GM13976 (cell line): Measurements from ENCODE around the gene PLEKHG5.
A peak's percentile ranks its signal among the peaks of the same experiment; 100 is the strongest.
"Not testable (repeated sequence)": the region's sequence is repeated elsewhere in the genome, so short reads cannot be mapped to it uniquely, and the experiment has no call there.

Experiments used
- DNase-seq: peaks from one replicate; pipeline ENCODE4 v3.0.0; 2012; ENCODE audit warnings: low spot score
- in situ Hi-C: fragments of 300-500 bp; cut with MboI; formaldehyde crosslinking; loops from one replicate; pipeline ENCODE4 v1.12.0; 2022; ENCODE audit warnings: low sequenced_read_pairs, mixed read lengths, inconsistent platforms; ENCODE audit not compliant: unreplicated experiment
- TF ChIP-seq, protein P1 (sequence below): IDR thresholded peaks from 2 replicates; pipeline ENCODE4 v1.5.1; 2012; ENCODE audit warnings: borderline replicate concordance, mild to moderate bottlenecking; ENCODE audit not compliant: insufficient read depth; ENCODE audit errors: extremely low read depth, missing control alignments, control extremely low read depth

The PLEKHG5 gene

DNA sequence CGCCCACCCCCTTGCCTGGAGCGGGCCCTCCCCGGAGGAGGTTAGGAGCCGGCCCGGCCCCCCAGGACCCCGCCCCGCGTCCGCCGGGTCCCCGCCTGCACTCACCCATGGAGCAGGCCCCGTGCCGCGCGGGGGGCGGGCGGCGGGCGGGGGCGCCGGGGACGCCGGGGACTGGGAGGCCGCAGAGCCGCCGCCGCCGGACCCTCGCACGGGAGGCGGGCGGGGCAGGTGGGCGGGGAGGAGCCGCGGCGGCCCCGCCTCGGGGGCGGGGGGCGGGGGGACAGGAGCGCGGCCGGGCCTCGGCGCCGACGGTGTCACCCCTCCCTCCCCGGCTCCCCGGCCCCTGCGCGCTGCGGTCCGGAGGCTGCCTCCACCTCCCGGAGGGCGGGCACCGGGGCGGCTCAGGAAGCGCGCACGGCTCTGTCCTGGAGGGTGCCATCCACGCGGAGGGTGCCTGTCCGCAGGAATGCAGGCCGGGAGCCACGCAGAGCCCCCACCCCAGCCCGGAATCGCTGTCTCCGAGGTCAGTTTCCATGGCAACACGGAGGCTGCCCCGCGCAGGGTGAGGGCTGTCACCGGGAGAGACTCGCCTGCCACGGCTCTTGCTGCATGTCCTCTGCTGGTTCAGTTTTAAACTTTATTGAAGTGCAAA is 5.9 kb upstream of the PLEKHG5 start:
- in situ Hi-C loops: no loop called here
- peak; percentile 80 for DNase-seq
- TF ChIP-seq, protein P1, sequence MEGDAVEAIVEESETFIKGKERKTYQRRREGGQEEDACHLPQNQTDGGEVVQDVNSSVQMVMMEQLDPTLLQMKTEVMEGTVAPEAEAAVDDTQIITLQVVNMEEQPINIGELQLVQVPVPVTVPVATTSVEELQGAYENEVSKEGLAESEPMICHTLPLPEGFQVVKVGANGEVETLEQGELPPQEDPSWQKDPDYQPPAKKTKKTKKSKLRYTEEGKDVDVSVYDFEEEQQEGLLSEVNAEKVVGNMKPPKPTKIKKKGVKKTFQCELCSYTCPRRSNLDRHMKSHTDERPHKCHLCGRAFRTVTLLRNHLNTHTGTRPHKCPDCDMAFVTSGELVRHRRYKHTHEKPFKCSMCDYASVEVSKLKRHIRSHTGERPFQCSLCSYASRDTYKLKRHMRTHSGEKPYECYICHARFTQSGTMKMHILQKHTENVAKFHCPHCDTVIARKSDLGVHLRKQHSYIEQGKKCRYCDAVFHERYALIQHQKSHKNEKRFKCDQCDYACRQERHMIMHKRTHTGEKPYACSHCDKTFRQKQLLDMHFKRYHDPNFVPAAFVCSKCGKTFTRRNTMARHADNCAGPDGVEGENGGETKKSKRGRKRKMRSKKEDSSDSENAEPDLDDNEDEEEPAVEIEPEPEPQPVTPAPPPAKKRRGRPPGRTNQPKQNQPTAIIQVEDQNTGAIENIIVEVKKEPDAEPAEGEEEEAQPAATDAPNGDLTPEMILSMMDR: no peak

DNA sequence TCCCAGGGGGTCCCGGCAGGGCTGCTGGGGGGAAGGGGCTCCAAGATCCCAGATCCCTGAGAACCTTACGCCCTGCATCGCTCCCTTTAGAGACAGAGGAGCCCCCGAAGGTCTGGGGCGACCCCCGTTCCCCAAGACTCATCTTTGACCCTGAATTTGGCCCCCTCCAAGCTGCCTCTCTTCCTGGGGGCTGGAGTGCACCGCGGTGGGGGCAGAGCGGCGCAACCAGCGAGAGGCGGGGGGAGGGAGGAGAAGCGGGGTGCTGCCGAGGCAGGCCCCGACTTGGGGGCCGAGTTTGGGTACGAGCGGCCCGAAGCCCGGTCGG is 5.4 kb upstream of the PLEKHG5 start:
- TF ChIP-seq, protein P1: no peak
- in situ Hi-C loops: no loop called here
- no peak for DNase-seq

DNA sequence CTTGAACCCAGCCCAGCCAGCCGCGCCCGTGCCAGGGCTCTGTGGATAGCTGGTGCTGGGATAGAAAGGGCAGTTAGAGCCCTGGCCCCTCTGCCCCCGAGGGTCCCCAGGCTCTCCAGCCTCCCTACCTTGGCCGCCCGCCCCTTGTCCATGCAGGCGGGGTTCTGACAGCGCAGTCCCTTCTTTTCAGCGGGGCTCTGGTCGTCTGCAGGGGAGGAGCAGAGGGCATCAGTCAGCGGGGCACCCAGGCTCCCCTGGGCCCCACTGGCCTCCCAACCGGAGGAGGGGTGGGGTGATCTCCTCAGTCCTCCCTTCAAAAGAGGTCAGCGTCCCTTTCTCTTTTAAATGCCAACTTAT is 4.9 kb upstream of the PLEKHG5 start:
- TF ChIP-seq, protein P1: no peak
- DNase-seq: no peak
- in situ Hi-C loops: no loop called here

DNA sequence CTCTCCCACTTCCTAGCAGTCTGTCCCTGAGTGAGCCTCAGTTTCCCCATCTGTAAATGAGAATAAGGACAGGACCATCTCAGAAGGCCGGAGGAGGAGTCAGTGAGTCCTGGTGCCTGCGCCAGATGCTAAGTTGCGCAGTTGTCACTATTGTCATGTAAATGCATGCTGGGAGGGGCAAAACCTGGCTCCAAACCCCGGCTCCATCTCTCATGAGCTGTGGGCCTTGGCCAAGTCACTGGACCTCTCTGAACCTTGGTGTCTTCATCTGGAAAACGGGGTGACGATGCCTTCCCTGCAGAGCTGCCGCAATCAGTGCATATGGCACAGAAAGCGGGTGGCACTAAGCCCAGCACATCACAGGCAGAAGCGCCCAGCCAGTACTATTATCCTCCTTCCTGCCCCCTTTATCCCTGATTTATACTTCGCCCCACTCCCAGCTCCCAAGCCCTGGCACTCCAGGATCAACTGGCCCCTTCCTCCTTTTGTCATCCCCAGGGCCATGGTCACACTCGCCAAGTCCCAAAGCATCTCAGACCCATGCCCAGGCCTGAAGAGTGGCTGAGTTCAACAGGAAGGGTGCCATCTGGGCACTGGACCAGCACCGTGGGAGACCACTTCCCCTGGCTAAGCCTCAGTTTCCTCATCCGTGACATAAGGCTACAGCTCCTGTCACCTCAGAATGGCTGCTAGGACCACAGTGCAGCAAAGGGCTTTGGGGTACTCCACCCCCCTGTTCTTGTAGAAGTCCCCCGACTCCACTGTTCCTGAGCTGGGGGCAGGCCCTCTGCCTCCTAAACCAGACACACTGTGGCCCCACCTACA is 4.3 kb upstream of the PLEKHG5 start:
- in situ Hi-C loops: no loop called here
- DNase-seq: no peak
- TF ChIP-seq, protein P1: no peak

DNA sequence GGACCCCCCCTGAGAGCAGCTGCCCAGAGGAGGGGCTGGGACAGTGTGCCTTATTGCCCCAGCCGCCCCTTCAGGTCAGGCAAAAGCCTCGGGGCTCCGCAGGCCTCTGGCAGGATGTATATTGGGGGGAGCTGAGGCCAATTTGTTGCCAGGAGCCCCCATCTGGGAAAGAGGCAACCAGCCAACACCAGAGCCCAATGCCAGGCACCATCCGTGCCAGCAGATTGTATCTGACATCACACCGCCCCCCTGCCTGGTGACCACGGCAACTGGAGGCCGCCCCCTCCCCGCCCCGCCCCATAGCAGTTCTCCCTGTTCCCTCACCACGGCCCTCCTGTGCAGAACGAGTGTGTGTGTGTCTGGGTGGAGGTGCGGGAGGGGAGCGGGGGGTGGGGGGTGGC is 3.6 kb upstream of the PLEKHG5 start:
- in situ Hi-C loops: no loop called here
- TF ChIP-seq, protein P1: no peak
- DNase-seq: no peak

DNA sequence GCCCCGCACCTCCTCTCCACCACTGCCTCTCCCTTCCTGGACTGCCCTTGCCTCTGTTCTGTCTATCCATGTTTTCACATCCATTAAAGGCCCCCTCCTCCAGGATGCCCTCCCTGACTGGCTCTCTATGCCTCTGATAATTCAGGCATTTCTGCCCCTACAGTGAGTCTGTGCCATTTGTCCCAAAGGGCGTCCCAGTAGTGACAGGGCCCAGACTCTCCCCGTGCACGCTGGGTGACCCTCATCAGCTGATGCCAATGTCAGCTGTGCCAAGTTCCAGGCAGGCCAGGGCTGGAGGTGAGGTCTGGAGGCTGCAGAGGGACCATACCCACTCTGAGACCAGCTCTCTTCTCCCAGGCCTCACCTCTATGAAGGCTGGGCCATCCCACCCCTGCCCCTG is 3.2 kb upstream of the PLEKHG5 start:
- no peak for DNase-seq
- TF ChIP-seq, protein P1: no peak
- in situ Hi-C loops: no loop called here

DNA sequence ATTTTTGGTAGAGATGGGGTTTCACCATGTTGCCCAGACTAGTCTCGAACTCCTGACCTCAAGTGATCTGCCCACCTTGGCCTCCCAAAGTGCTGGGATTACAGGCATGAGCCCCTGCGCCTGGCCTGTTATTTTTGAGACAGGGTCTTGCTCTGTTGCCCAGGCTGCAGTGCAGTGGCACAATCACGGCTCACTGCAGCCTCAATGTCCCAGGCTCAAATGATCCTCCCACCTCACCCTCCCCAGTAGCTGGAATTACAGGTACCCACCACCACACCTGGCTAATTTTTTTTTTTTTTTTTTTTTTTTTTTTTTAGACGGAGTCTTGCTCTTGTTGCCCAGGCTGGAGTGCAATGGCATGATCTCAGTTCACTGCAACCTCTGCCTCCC is 2.4 kb upstream of the PLEKHG5 start:
- DNase-seq, in situ Hi-C loops: not testable (repeated sequence)
